Endodermal cell (in vitro differentiated cells): ENCODE data around the gene GRIA3. TPM values are rescaled to one million over a fixed set of nuclear protein-coding genes. Genes with fewer than 3 reads are reported as not detected.
"Not testable (repeated sequence)": the region's sequence is repeated elsewhere in the genome, so short reads cannot be mapped to it uniquely, and the experiment has no call there.

Experiments used
- DNase-seq: peaks from one replicate; pipeline ENCODE4 v3.0.0-alpha.2; 2017
- H3K27ac ChIP-seq: 2 replicates; pipeline ENCODE4 v1.5.1; 2013; ENCODE audit warnings: mild to moderate bottlenecking, low read depth, low read length, moderate library complexity
- H3K27me3 ChIP-seq: 2 replicates; pipeline ENCODE4 v1.6.1; 2013; ENCODE audit warnings: mild to moderate bottlenecking, low read length, moderate library complexity; ENCODE audit not compliant: insufficient read depth, control insufficient read depth, poor library complexity, severe bottlenecking
- H3K36me3 ChIP-seq: 2 replicates; pipeline ENCODE4 v1.7.0; 2013; ENCODE audit warnings: mild to moderate bottlenecking, low read length, moderate library complexity; ENCODE audit not compliant: control insufficient read depth, insufficient read depth
- H3K4me1 ChIP-seq: one replicate; pipeline ENCODE4 v1.7.0; 2013; ENCODE audit warnings: low read length; ENCODE audit not compliant: control insufficient read depth, insufficient read depth
- H3K4me3 ChIP-seq: 2 replicates; pipeline ENCODE4 v1.5.1; 2013; ENCODE audit warnings: mild to moderate bottlenecking, low read length, moderate library complexity
- H3K9ac ChIP-seq: 2 replicates; pipeline ENCODE4 v1.6.1; 2013; ENCODE audit warnings: mild to moderate bottlenecking, low read length, moderate library complexity; ENCODE audit not compliant: poor library complexity, severe bottlenecking; ENCODE audit errors: extremely low read depth
- H3K9me3 ChIP-seq: 2 replicates; pipeline ENCODE4 v1.6.1; 2013; ENCODE audit warnings: mild to moderate bottlenecking, low read length, moderate library complexity; ENCODE audit not compliant: control insufficient read depth
- H3K27ac Mint-ChIP-seq: 2 replicates; pipeline ENCODE4 v1.8.0; 2020; ENCODE audit warnings: mixed read lengths
- H3K27me3 Mint-ChIP-seq: 2 replicates; pipeline ENCODE4 v1.8.0; 2021; ENCODE audit warnings: mild to moderate bottlenecking, mixed read lengths; ENCODE audit not compliant: insufficient read depth
- H3K36me3 Mint-ChIP-seq: 2 replicates; pipeline ENCODE4 v1.8.0; 2020; ENCODE audit warnings: low read depth, mixed read lengths
- H3K4me1 Mint-ChIP-seq: 2 replicates; pipeline ENCODE4 v1.8.0; 2020; ENCODE audit warnings: mixed read lengths
- H3K4me3 Mint-ChIP-seq: 2 replicates; pipeline ENCODE4 v1.8.0; 2020; ENCODE audit warnings: mild to moderate bottlenecking, moderate library complexity, mixed read lengths
- H3K9me3 Mint-ChIP-seq: 2 replicates; pipeline ENCODE4 v1.8.0; 2020; ENCODE audit warnings: mild to moderate bottlenecking, mixed read lengths
- CTCF ChIP-seq: fragments of 200-600 bp; sonication (generic); conservative IDR thresholded peaks from 2 replicates; pipeline ENCODE4 v1.5.0; 2021; ENCODE audit warnings: antibody characterized with exemption, mild to moderate bottlenecking
- WGBS, 2 experiments: methylation state at CpG; one replicate each; pipeline versions ENCODE4 v1.1.5 to v1.1.7; 2013; ENCODE audit warnings: missing lambda C conversion rate in 2 of 2, mixed read lengths in 1 of 2; ENCODE audit not compliant: insufficient coverage in 1 of 2, insufficient read length in 1 of 2; 5-methylcytosine and 5-hydroxymethylcytosine counted together
- total RNA-seq, 2 donors: library from RNA; stranded (reverse); fragmentation: NEBNext Ultra II Directional in 1 of 2; extraction: Animal tissue kit (Norgen Biotek cat#: 25700) in 1 of 2; gene quantifications; 2 replicates in 1 of 2; 3 replicates in 1 of 2; pipeline ENCODE4 v1.2.1, GENCODE V29; 2021

The GRIA3 gene
- total RNA-seq, 2 donors from 2014 or later, result 5.7 to 12.2 TPM

GRCh38 chrX:123432361-123433150 lies 248.5 kb downstream of the GRIA3 start:
- DNase-seq, result no peak
- H3K4me1 ChIP-seq, result no peaks in the 10 kb centered on the region
- no peak for TF ChIP-seq CTCF
- H3K27me3 ChIP-seq, result no peaks in the 10 kb centered on the region
- Mint-ChIP-seq H3K27me3 (no peaks in the 10 kb centered on the region), H3K4me3 (no peak overlapping the region), H3K36me3 (no peaks in the 10 kb centered on the region), H3K4me1 (no peaks in the 10 kb centered on the region), H3K27ac (no peak overlapping the region), H3K9me3 (peaks cover 35% of the 10 kb centered on the region)
- no peak overlapping the region for H3K9ac ChIP-seq
- WGBS, 2 experiments, result 92 to 97% methylated on average over 2 to 4 of the region's 4 CpGs
- no peaks in the 10 kb centered on the region for H3K9me3 ChIP-seq
- H3K36me3 ChIP-seq, result no peaks in the 10 kb centered on the region
- H3K27ac ChIP-seq, result no peak overlapping the region
- H3K4me3 ChIP-seq, result no peak overlapping the region

GRCh38 chrX:123436512-123437136 lies 252.5 kb downstream of the GRIA3 start:
- no peak overlapping the region for H3K4me3 ChIP-seq
- no peaks in the 10 kb centered on the region for H3K36me3 ChIP-seq
- DNase-seq, result no peak
- H3K27ac Mint-ChIP-seq, result no peak overlapping the region
- no peaks in the 10 kb centered on the region for H3K9me3 ChIP-seq
- no peaks in the 10 kb centered on the region for H3K27me3 Mint-ChIP-seq
- H3K27ac ChIP-seq, result no peak overlapping the region
- H3K9ac ChIP-seq, result no peak overlapping the region
- no peaks in the 10 kb centered on the region for H3K36me3 Mint-ChIP-seq
- H3K4me1 ChIP-seq, result no peaks in the 10 kb centered on the region
- H3K9me3 Mint-ChIP-seq, result peaks cover 41% of the 10 kb centered on the region
- 82% methylated on average over 5 of the region's 5 CpGs; no CpG with 5 or more reads in 1 of the 2 experiments for WGBS, 2 experiments
- H3K4me1 Mint-ChIP-seq, result no peaks in the 10 kb centered on the region
- no peak overlapping the region for H3K4me3 Mint-ChIP-seq
- H3K27me3 ChIP-seq, result no peaks in the 10 kb centered on the region
- no peak for TF ChIP-seq CTCF

DNA sequence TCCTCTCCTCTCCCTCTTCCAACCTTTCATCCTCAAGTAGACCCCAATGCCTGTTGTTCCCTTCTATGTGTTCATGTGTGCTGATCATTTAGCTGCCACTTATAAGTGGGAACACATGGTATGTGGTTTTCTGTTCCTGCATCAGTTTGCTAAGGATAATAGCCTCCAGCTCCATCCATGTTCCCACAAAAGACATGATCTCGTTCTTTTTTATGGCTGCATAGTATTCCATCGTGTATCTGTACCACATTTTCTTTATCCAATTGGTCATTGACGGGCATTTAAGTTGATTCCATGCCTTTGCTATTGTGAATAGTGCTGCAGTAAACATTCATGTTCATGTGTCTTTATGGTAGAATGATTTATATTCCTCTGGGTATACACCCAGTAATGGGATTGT lies 255.8 kb downstream of the GRIA3 start:
- peaks cover 15% of the 10 kb centered on the region for H3K27me3 ChIP-seq
- H3K27ac ChIP-seq, H3K36me3 Mint-ChIP-seq, H3K9ac ChIP-seq, H3K9me3 ChIP-seq, H3K4me3 Mint-ChIP-seq, H3K4me1 ChIP-seq, DNase-seq, H3K4me3 ChIP-seq, H3K27ac Mint-ChIP-seq, H3K36me3 ChIP-seq, H3K27me3 Mint-ChIP-seq, H3K4me1 Mint-ChIP-seq: not testable (repeated sequence)
- 78% methylated on average over 3 of the region's 3 CpGs; no CpG with 5 or more reads in 1 of the 2 experiments for WGBS, 2 experiments
- H3K9me3 Mint-ChIP-seq, result peaks cover 40% of the 10 kb centered on the region
